K562 (cell line): Measurements from ENCODE around the gene FEV. TPM values are rescaled to one million over a fixed set of nuclear protein-coding genes. Genes with fewer than 3 reads are reported as not detected.

ENCODE experiments used
- EGR1 ChIP-seq: fragments of 450-650 bp; conservative IDR thresholded peaks from 2 replicates; pipeline ENCODE4 v1.6.1; 2017; ENCODE audit warnings: mild to moderate bottlenecking
- EP400 ChIP-seq: fragments of 450-650 bp; IDR thresholded peaks from 2 replicates; pipeline ENCODE4 v1.6.1; 2017; ENCODE audit warnings: antibody characterized with exemption, mild to moderate bottlenecking, moderate library complexity
- HDAC3 ChIP-seq: fragments of 450-650 bp; IDR thresholded peaks from 2 replicates; pipeline ENCODE4 v1.6.1; 2018; ENCODE audit warnings: borderline replicate concordance, mild to moderate bottlenecking, moderate library complexity; ENCODE audit not compliant: partially characterized antibody
- HOMEZ ChIP-seq: fragments of 250-450 bp; sonication (Bioruptor Pico); IDR thresholded peaks from 2 replicates; pipeline ENCODE4 v1.4.0; 2020; ENCODE audit warnings: mild to moderate bottlenecking, moderate library complexity
- MYBL2 ChIP-seq, 2 experiments: fragments of 450-650 bp in 1 of 2; sonication (generic) in 1 of 2; formaldehyde crosslinking in 1 of 2; IDR thresholded peaks; 2 replicates each; pipeline versions ENCODE4 v1.6.1 to v1.8.1; 2017 to 2022; ENCODE audit warnings: borderline replicate concordance in 1 of 2, inconsistent platforms in 1 of 2, low read depth in 1 of 2, mild to moderate bottlenecking in 1 of 2, missing genetic modification reagents in 1 of 2, moderate library complexity in 1 of 2
- RBM34 ChIP-seq: fragments of 200-400 bp; formaldehyde crosslinking; IDR thresholded peaks from 2 replicates; pipeline ENCODE4 v1.6.1; 2018; ENCODE audit warnings: low read length, borderline replicate concordance; ENCODE audit not compliant: insufficient read depth
- RHOXF2B ChIP-seq: fragments of 250-450 bp; sonication (Bioruptor Pico); conservative IDR thresholded peaks from 2 replicates; pipeline ENCODE4 v1.5.1; 2021
- SMARCE1 ChIP-seq: fragments of 450-650 bp; IDR thresholded peaks from 2 replicates; pipeline ENCODE4 v1.7.1; 2016; ENCODE audit warnings: mild to moderate bottlenecking
- UBTF ChIP-seq, 2 experiments: IDR thresholded peaks; 2 replicates each; pipeline ENCODE4 v1.6.1; 2012; ENCODE audit warnings: improper control_type of control experiment in 2 of 2, low read depth in 2 of 2, low read length in 2 of 2, borderline replicate concordance in 1 of 2
- ZBTB33 ChIP-seq: sonication (generic); formaldehyde crosslinking; IDR thresholded peaks from 2 replicates; pipeline ENCODE4 v1.8.1; 2023; ENCODE audit warnings: mild to moderate bottlenecking, missing genetic modification reagents
- ZBTB34 ChIP-seq: fragments of 250-450 bp; sonication (Bioruptor Pico); IDR thresholded peaks from 2 replicates; pipeline ENCODE4 v1.8.0; 2021; ENCODE audit warnings: mild to moderate bottlenecking, moderate library complexity
- ZNF175 ChIP-seq: fragments of 200-800 bp; sonication (Bioruptor generic); IDR thresholded peaks from 2 replicates; pipeline ENCODE4 v1.6.1; 2016; ENCODE audit warnings: low read depth, mild to moderate bottlenecking, missing genetic modification characterization, missing compliant biosample characterization
- ZNF717 ChIP-seq: fragments of 250-450 bp; sonication (Bioruptor Pico); IDR thresholded peaks from 2 replicates; pipeline ENCODE4 v1.5.0; 2021
- polyA plus RNA-seq, 8 experiments: library from polyadenylated mRNA; depleted of rRNA in 4 of 8; stranded (reverse) in 5 of 8; unstranded in 3 of 8; fragments of >200 nt; fragmentation: Nextera tagmentation in 2 of 8; fragmentation: Illumina TruSeq in 1 of 8; extraction: Ambion mirVana in 2 of 8; extraction: Trizol in 1 of 8; gene quantifications; 2 replicates each; pipeline versions ENCODE4 v1.2.1 to v1.2.3, GENCODE V29; 2011 to 2014; ENCODE audit warnings: inconsistent platforms in 1 of 8, missing spikeins in 1 of 8
- total RNA-seq, 7 experiments: library from RNA; depleted of rRNA in 6 of 7; stranded (reverse); fragments of >200 nt in 6 of 7; fragmentation: Illumina TruSeq in 2 of 7; extraction: Trizol in 2 of 7; gene quantifications; 2 replicates each; pipeline versions ENCODE4 v1.2.1 to v1.2.3, GENCODE V29; 2011 to 2021; ENCODE audit warnings: low replicate concordance in 1 of 7
- TF ChIP-seq, protein P1 (sequence below): fragments of 450-650 bp; IDR thresholded peaks from 2 replicates; pipeline ENCODE4 v1.6.1; 2018; ENCODE audit not compliant: partially characterized antibody

Gene FEV
- total and polyA plus RNA-seq, 9 of the 15 experiments (the other 6 are each of a cell fraction or from before 2014, with no cell fraction given): 0.08 to 1.6 (median 0.62) TPM; not detected in 1

- TF ChIP-seq HOMEZ (CRISPR knock-in tag): no peak
- no peak for TF ChIP-seq RBM34
- TF ChIP-seq, protein P1, sequence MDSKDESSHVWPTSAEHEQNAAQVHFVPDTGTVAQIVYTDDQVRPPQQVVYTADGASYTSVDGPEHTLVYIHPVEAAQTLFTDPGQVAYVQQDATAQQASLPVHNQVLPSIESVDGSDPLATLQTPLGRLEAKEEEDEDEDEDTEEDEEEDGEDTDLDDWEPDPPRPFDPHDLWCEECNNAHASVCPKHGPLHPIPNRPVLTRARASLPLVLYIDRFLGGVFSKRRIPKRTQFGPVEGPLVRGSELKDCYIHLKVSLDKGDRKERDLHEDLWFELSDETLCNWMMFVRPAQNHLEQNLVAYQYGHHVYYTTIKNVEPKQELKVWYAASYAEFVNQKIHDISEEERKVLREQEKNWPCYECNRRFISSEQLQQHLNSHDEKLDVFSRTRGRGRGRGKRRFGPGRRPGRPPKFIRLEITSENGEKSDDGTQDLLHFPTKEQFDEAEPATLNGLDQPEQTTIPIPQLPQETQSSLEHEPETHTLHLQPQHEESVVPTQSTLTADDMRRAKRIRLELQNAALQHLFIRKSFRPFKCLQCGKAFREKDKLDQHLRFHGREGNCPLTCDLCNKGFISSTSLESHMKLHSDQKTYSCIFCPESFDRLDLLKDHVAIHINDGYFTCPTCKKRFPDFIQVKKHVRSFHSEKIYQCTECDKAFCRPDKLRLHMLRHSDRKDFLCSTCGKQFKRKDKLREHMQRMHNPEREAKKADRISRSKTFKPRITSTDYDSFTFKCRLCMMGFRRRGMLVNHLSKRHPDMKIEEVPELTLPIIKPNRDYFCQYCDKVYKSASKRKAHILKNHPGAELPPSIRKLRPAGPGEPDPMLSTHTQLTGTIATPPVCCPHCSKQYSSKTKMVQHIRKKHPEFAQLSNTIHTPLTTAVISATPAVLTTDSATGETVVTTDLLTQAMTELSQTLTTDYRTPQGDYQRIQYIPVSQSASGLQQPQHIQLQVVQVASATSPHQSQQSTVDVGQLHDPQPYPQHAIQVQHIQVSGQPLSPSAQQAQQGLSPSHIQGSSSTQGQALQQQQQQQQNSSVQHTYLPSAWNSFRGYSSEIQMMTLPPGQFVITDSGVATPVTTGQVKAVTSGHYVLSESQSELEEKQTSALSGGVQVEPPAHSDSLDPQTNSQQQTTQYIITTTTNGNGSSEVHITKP: no peak
- TF ChIP-seq ZNF717 (CRISPR knock-in tag): no peak
- peak; percentile 70; the same call in 1 of the 2 replicates for TF ChIP-seq MYBL2 (IDR thresholded peaks at IDR 0.05; ENCODE audit: low read depth)
- no peak for TF ChIP-seq MYBL2 (CRISPR knock-in tag; IDR thresholded peaks at IDR 0.05; ENCODE audit: borderline replicate concordance)
- TF ChIP-seq EP400: no peak
- TF ChIP-seq EGR1: no peak
- no peak for TF ChIP-seq UBTF (IDR thresholded peaks at IDR 0.05; ENCODE audit: borderline replicate concordance in 1 of 2, low read depth in 2 of 2, low read length in 2 of 2)
- TF ChIP-seq HDAC3: no peak
- no peak for TF ChIP-seq ZBTB34
- no peak for TF ChIP-seq ZBTB33
- 0 out of 2 replicates have a peak, but pooled peaks have one; percentile 39 for TF ChIP-seq SMARCE1
- no peak for TF ChIP-seq RHOXF2B (CRISPR knock-in tag)
- TF ChIP-seq ZNF175 (CRISPR knock-in tag): no peak
Measured at GRCh38 chr2:218985325-218986091, 524 bp upstream of the FEV start (continued).
